Parathyroid adenoma (tissue), 2 donors: ENCODE results near the gene TTLL7.

Experiments used
- H2AFZ ChIP-seq: fragments of 300-600 bp; sonication (generic); one replicate; pipeline ENCODE4 v1.7.0; 2017; ENCODE audit warnings: antibody characterized with exemption, mild to moderate bottlenecking
- H3K27ac ChIP-seq: fragments of 300-600 bp; sonication (generic); one replicate; pipeline ENCODE4 v1.7.0; 2017
- H3K27me3 ChIP-seq: fragments of 300-600 bp; sonication (generic); one replicate; pipeline ENCODE4 v1.7.0; 2017; ENCODE audit warnings: low read length; ENCODE audit not compliant: control insufficient read depth, insufficient read depth
- H3K36me3 ChIP-seq: fragments of 300-600 bp; sonication (generic); one replicate; pipeline ENCODE4 v1.7.0; 2017; ENCODE audit warnings: low read length; ENCODE audit not compliant: control insufficient read depth, insufficient read depth
- H3K4me1 ChIP-seq: fragments of 300-600 bp; sonication (generic); one replicate; pipeline ENCODE4 v1.7.0; 2017; ENCODE audit warnings: control low read depth
- H3K4me2 ChIP-seq: fragments of 300-600 bp; sonication (generic); one replicate; pipeline ENCODE4 v1.7.0; 2017; ENCODE audit warnings: low read length
- H3K4me3 ChIP-seq: fragments of 300-600 bp; sonication (generic); one replicate; pipeline ENCODE4 v1.7.0; 2017; ENCODE audit warnings: low read depth, low read length
- H3K79me2 ChIP-seq: fragments of 300-600 bp; sonication (generic); one replicate; pipeline ENCODE4 v1.7.0; 2017; ENCODE audit warnings: control low read depth
- H3K9ac ChIP-seq: fragments of 300-600 bp; sonication (generic); one replicate; pipeline ENCODE4 v1.7.0; 2017; ENCODE audit warnings: mild to moderate bottlenecking
- H3K9me3 ChIP-seq: fragments of 300-600 bp; sonication (generic); one replicate; pipeline ENCODE4 v1.7.0; 2017; ENCODE audit warnings: low read length; ENCODE audit not compliant: control insufficient read depth
- CTCF ChIP-seq: fragments of 300-600 bp; sonication (generic); IDR thresholded peaks from one replicate; pipeline ENCODE4 v1.7.0; 2017; ENCODE audit warnings: antibody characterized with exemption, mild to moderate bottlenecking
- donor health status: primary hyperparathyroidism.

TTLL7 gene, protein sequence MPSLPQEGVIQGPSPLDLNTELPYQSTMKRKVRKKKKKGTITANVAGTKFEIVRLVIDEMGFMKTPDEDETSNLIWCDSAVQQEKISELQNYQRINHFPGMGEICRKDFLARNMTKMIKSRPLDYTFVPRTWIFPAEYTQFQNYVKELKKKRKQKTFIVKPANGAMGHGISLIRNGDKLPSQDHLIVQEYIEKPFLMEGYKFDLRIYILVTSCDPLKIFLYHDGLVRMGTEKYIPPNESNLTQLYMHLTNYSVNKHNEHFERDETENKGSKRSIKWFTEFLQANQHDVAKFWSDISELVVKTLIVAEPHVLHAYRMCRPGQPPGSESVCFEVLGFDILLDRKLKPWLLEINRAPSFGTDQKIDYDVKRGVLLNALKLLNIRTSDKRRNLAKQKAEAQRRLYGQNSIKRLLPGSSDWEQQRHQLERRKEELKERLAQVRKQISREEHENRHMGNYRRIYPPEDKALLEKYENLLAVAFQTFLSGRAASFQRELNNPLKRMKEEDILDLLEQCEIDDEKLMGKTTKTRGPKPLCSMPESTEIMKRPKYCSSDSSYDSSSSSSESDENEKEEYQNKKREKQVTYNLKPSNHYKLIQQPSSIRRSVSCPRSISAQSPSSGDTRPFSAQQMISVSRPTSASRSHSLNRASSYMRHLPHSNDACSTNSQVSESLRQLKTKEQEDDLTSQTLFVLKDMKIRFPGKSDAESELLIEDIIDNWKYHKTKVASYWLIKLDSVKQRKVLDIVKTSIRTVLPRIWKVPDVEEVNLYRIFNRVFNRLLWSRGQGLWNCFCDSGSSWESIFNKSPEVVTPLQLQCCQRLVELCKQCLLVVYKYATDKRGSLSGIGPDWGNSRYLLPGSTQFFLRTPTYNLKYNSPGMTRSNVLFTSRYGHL

GRCh38 chr1:83998498-83999315 lies at the start of gene TTLL7:
TTLL7 (minus strand) TSS chr1:83999132; CDS start chr1:83952211, 46,921 bp downstream.
- no peaks in the 10 kb centered on the region for H3K27me3 ChIP-seq
- peak within 1 kb of the TSS; percentile 62 for H3K4me3 ChIP-seq
- no peak for TF ChIP-seq CTCF
- H2AFZ ChIP-seq: peak within 1 kb of the TSS; percentile 89
- H3K36me3 ChIP-seq: no peaks in the 10 kb centered on the region
- no peak within 1 kb of the TSS for H3K27ac ChIP-seq
- no peaks in the 10 kb centered on the region for H3K4me1 ChIP-seq
- no peaks in the 10 kb centered on the region for H3K9me3 ChIP-seq
- H3K9ac ChIP-seq: no peak within 1 kb of the TSS
- peak within 1 kb of the TSS; percentile 91 for H3K4me2 ChIP-seq
- no peaks in the 10 kb centered on the region for H3K79me2 ChIP-seq

GRCh38 chr1:84042461-84042860 lies 43.5 kb upstream of the TTLL7 start:
- no peaks in the 10 kb centered on the region for H3K36me3 ChIP-seq

DNA sequence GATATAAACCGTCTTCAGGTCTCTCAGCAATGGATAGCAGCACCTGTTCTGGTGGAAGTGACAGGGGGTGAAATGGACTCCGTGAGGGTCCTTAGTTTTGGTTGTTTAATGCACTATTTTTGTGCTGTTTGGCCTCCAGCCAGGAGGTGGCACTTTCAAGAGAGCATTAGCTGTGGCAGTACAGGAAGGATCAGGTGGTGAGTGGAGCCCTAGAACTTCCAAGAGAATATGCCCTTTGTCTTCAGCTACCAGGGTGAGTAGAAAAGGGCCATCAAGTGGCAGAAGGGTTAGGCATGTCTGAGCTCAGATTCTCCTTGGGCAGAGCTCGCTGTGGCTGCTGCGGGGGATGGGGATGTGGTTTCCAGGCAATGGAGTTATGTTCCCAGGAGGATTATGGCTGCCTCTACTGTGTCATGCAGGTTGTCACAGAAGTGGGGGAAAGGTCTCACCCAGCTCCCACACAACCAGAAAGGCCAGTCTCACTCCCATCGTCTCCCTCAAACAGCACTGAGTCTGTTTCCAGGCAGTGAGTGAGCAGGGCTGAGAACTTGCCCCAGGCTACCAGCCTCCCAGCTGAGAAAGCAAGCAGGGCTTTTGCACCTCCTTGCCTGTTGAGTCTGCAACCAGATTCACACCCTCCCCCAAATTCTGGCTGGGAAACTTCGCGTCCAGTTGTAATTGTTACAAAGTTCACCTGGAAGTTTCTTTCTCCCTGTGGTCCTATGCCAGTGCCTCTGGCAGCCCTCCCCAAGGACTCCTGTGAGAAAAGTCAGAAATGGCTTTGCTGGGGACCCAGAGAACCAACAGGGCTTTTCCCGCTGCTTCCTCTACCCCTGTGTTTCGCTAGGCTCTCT lies 39.1 kb upstream of the TTLL7 start:
- no peak overlapping the region for H3K4me2 ChIP-seq
- H3K9me3 ChIP-seq: no peaks in the 10 kb centered on the region
- no peaks in the 10 kb centered on the region for H3K36me3 ChIP-seq
- no peak for TF ChIP-seq CTCF
- no peaks in the 10 kb centered on the region for H3K4me1 ChIP-seq
- no peak overlapping the region for H3K27ac ChIP-seq
- no peak overlapping the region for H2AFZ ChIP-seq
- H3K4me3 ChIP-seq: no peak overlapping the region
- no peaks in the 10 kb centered on the region for H3K79me2 ChIP-seq
- H3K27me3 ChIP-seq: no peaks in the 10 kb centered on the region
- no peak overlapping the region for H3K9ac ChIP-seq

More at GRCh38 chr1:84042461-84042860, 43.5 kb upstream of the TTLL7 start:
- Histone ChIP-seq H3K4me3 (no peak overlapping the region), H3K27me3 (no peaks in the 10 kb centered on the region), H3K4me2 (no peak overlapping the region), H3K9me3 (no peaks in the 10 kb centered on the region), H3K27ac (no peak overlapping the region), H2AFZ (no peak overlapping the region), H3K4me1 (no peaks in the 10 kb centered on the region), H3K9ac (no peak overlapping the region), H3K79me2 (no peaks in the 10 kb centered on the region)
- no peak for TF ChIP-seq CTCF

DNA sequence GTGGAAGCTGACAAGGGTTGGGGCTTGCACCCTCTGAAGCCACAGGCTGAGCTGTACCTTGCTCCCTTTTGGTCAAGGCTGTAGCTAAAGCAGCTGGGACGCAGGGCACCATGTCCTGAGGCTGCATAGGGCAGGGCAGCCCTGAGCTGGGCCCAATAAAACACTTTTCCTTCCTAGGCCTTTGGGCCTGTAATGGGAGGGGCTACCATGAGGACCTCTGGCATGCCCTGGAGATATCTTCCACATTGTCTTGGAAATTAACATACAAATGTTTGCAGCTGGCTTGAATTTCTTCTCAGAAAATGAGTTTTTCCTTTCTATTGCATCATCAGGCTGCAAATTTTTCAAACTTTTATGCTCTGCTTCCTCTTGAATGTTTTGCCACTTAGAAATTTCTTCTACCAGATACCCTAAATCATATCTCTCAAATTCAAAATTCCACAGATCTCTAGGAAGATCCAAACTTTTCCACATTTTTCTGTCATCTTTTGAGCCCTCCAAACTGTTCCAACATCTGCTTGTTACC lies 32.9 kb upstream of the TTLL7 start:
- no peak overlapping the region for H3K4me2 ChIP-seq
- no peak overlapping the region for H3K9ac ChIP-seq
- no peak for TF ChIP-seq CTCF
- H3K27ac ChIP-seq: no peak overlapping the region
- H3K9me3 ChIP-seq: no peaks in the 10 kb centered on the region
- no peak overlapping the region for H2AFZ ChIP-seq
- H3K4me3 ChIP-seq: no peak overlapping the region
- no peaks in the 10 kb centered on the region for H3K27me3 ChIP-seq
- H3K79me2 ChIP-seq: no peaks in the 10 kb centered on the region
- no peaks in the 10 kb centered on the region for H3K4me1 ChIP-seq
- H3K36me3 ChIP-seq: no peaks in the 10 kb centered on the region
